VCaP (cell line): ENCODE results near the gene CRBN.

Experiments used
- H3K27ac ChIP-seq: fragments of 450-650 bp; 2 replicates; pipeline ENCODE4 v1.5.1; 2017
- TF ChIP-seq, protein P1 (sequence below): fragments of 450-650 bp; conservative IDR thresholded peaks from 2 replicates; pipeline ENCODE4 v1.5.1; 2017; ENCODE audit warnings: mild to moderate bottlenecking, moderate library complexity

CRBN gene

DNA sequence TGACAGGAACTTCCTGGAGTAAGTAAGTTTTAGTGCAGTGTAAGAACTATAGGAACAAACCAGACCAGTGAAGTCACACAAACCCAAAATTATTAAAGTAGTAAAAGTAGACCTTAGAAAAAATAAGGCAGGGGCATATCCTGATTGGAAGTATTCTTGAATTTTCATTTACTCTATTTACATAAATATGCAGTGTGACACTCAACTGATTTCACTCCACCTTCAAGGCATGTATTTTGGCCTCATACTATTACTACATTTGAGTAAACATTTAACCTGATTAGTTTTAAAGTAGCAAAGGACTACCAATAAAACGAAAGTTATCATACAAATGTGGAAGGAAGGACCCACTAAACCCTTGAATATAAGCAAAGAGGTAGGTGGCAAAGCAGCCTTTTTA is 29.9 kb downstream of the CRBN start:
- peak overlapping the region; percentile 43 for H3K27ac ChIP-seq
- TF ChIP-seq, protein P1, sequence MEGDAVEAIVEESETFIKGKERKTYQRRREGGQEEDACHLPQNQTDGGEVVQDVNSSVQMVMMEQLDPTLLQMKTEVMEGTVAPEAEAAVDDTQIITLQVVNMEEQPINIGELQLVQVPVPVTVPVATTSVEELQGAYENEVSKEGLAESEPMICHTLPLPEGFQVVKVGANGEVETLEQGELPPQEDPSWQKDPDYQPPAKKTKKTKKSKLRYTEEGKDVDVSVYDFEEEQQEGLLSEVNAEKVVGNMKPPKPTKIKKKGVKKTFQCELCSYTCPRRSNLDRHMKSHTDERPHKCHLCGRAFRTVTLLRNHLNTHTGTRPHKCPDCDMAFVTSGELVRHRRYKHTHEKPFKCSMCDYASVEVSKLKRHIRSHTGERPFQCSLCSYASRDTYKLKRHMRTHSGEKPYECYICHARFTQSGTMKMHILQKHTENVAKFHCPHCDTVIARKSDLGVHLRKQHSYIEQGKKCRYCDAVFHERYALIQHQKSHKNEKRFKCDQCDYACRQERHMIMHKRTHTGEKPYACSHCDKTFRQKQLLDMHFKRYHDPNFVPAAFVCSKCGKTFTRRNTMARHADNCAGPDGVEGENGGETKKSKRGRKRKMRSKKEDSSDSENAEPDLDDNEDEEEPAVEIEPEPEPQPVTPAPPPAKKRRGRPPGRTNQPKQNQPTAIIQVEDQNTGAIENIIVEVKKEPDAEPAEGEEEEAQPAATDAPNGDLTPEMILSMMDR: no peak

DNA sequence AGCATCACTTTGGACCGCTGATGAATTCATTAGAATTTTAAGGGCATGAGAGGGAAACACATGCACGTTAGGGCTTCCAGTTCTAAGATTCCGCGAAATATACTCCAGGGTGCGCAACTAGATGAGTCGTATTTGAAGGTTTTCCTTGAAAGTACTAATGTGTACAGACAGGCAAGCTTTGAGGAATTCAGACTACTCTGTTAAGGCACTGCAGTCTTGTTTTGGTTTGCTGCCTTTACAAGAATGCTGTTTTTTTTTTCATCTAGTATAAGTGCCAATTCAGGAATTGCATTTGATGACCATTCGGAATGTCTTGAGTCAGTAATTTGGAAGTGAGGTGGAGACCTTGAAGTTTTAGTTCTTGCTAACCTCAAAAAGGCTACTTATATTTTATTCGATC is 33.7 kb downstream of the CRBN start:
- TF ChIP-seq, protein P1: no peak
- peak overlapping the region; percentile 1; the same call in 1 of the 2 replicates for H3K27ac ChIP-seq

DNA sequence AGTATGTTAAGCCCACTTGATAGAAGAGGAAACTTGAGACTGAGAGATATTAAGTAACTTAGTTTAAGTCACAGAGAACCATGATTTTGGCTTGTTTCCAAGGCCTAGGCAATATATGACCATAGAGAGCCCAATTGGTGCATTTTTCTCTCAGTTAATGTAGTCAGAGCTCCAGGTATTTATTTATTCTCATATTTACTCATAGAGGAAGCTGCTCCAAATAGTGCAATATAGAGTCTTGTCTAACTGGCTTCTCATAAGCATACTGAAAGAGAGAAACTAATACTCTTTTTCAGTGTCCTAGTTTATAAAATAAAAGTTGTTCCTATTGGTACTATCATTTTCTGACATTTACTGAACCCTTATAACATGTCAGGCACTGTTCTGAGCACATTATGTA is 37.6 kb downstream of the CRBN start:
- H3K27ac ChIP-seq: no peak overlapping the region; the same call in 1 of the 2 replicates
- TF ChIP-seq, protein P1: no peak

DNA sequence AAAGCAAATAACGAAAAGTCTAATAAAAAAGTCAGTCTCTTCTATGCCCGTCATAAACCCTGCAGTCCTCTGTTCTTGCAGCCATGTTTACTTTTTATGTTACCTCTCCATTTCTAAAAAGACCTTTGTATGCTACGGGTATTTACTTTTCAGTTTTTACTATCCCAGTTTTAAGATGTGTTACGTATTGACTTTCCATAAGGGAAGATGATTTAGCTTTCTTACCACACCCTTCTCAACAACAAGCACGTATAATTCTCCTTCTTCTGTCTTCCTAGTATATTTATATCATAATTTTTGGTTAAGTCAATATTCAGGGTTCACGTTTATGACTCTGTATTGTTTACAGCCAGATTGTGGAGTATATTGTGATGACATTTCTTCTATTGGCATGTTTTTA is 42.0 kb downstream of the CRBN start:
- TF ChIP-seq, protein P1: no peak
- peak overlapping the region; percentile 51 for H3K27ac ChIP-seq

DNA sequence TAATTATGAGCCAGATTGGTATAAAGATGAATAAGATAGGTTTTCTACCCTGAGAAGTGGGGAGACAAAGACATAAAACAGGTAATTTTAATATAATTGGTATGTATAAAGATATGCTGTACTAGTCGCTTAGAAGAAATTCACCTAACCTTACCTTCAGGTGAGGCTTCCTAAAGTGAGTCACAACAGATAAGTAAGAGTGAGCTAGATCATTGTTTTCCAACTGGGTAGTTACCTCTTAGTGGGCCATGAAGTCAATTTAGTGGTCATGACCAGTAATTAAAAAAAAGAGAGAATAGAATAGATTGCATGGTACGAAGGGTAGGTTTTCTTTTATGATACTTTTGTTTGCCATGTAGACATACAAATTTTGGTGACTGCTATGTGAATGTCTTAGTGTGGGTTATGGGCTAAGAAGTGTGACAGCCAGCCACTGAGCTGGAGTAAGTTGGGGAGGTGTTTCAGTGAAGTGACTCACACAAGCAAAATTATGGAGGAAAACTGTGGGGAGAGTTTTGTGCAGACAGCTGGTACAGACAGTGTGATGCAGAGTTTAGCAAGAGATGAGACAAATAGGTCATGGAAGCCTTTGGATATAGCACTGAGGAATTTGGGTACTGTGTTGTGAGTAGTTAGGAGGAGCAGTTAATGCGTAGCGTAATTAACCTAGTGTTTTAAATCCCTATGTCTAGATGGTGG is 44.6 kb downstream of the CRBN start:
- TF ChIP-seq, protein P1: no peak

DNA sequence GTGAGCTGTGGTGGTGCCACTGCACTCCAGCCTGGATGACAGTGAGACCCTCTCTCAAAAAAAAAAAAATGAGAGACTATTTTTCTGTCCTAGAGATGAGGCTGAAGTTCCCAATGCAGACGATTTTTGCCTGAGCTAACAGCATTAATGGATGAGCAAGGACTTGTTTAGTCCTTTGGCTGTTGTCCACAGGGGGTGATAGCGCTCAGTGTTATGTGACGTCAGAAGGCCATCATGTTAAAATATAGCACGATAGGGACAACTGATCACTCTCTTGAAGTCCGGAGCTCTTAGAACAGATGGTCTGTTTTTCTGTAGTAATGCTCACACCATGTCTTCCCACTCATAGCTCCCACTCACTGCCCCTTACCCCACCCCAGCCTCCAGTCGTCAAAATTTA is 46.0 kb downstream of the CRBN start:
- no peak overlapping the region for H3K27ac ChIP-seq
- TF ChIP-seq, protein P1: no peak

More for the DNA sequence above, 44.6 kb downstream of the CRBN start:
- H3K27ac ChIP-seq: peak overlapping the region; percentile 51

DNA sequence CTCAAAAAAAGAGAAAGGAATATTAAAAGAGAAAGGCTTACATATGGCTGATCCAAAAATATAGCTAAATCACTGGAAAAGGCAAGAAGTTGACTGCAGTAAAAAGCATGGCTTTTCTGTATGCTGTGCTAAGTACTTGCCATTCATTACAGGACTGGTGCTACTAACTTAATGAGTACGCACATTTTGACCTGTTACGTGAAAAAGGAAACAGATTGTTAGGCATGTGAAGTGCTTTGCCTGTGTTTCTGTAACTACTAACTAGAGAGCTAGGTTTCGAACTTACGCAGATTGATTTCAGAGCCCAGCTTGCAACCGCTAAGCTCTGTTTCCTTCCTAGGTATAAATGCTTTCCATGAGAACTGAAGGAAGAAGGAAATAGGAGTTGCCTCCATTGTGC is 49.9 kb downstream of the CRBN start:
- peak overlapping the region; percentile 98 for H3K27ac ChIP-seq
- TF ChIP-seq, protein P1: no peak
